ENCODE data around the gene GMPPB. TPM values are rescaled to one million over a fixed set of nuclear protein-coding genes. Genes with fewer than 3 reads are reported as not detected.
"Not testable (repeated sequence)": the region's sequence is repeated elsewhere in the genome, so short reads cannot be mapped to it uniquely, and the experiment has no call there.

Gene GMPPB
- polyA plus RNA-seq (ENCODE audit: insufficient read length in 12 of 12): 10 to 100 TPM in 7 of 12 donors, 1 to 10 TPM in 4, not detected in 1; 7.9 to 11.8 (median 10.4) TPM
- long read RNA-seq, donor 1, transcript GMPPB-202 (9 exons, 1,582 nt): major isoform, 7 of 14 reads
- long read RNA-seq, donor 1, partial matches to known transcripts: 6 of 14 reads
- long read RNA-seq, donor 1, other reads (novel, unspliced or antisense): 0 of 14 reads
- long read RNA-seq, donor 2, partial matches to known transcripts: 11 of 15 reads
- long read RNA-seq, donor 2, other reads (novel, unspliced or antisense): 0 of 15 reads
- long read RNA-seq, donor 3, partial matches to known transcripts: 0 of 1 reads
- long read RNA-seq, donor 3, other reads (novel, unspliced or antisense): 0 of 1 reads
- long read RNA-seq, donor 4: 0 reads
- long read RNA-seq, donor 5, transcript GMPPB-202 (9 exons, 1,582 nt): major isoform, 6 of 8 reads
- long read RNA-seq, donor 5, partial matches to known transcripts: 0 of 8 reads
- long read RNA-seq, donor 5, other reads (novel, unspliced or antisense): 0 of 8 reads
- long read RNA-seq, donor 6, partial matches to known transcripts: 0 of 1 reads
- long read RNA-seq, donor 6, other reads (novel, unspliced or antisense): 0 of 1 reads
- long read RNA-seq, donor 7, partial matches to known transcripts: 0 of 4 reads
- long read RNA-seq, donor 7, other reads (novel, unspliced or antisense): 0 of 4 reads
- long read RNA-seq, donor 8, partial matches to known transcripts: 0 of 4 reads
- long read RNA-seq, donor 8, other reads (novel, unspliced or antisense): 0 of 4 reads
- long read RNA-seq, donor 9, partial matches to known transcripts: 0 of 4 reads
- long read RNA-seq, donor 9, other reads (novel, unspliced or antisense): 0 of 4 reads
- long read RNA-seq, donor 10, partial matches to known transcripts: 6 of 9 reads
- long read RNA-seq, donor 10, other reads (novel, unspliced or antisense): 0 of 9 reads
- long read RNA-seq, donor 11, transcript GMPPB-202 (9 exons, 1,582 nt): major isoform, 5 of 5 reads
- long read RNA-seq, donor 11, partial matches to known transcripts: 0 of 5 reads
- long read RNA-seq, donor 11, other reads (novel, unspliced or antisense): 0 of 5 reads

- DNase-seq: peak; percentile 98
Observed at GRCh38 chr3:49723628-49724551, at the start of gene GMPPB. Gene GMPPB (minus strand): TSS chr3:49723951. CDS start chr3:49723726, 225 bp downstream.

- DNase-seq: no peak
Observed at GRCh38 chr3:49772703-49773102, 49.0 kb upstream of the GMPPB start.

DNA sequence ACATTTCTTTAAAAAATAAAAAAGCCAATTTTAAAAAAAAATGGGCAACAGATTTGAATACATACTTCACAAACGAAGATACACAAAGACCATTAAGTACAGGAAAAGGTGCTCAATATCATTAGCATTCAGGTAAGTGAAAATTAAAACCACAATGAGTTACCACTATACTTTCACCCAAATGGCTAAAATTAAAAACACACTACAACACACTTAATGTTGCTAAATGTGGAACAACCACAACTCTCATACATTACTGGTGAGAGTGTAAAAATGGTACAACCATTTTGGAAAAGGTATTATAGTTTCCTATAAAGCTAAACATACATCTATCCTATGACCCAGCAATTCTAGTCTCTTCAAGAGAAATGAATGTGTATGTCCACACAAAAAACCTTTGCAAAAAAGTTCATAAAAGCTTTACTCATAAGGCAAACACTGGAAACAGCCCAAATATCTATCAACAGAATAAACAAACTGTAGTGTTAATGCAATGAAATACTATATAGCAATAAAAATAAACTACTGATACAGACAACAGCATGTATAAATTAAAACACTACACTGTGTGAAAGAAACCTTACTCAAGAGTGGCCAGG is 47.7 kb upstream of the GMPPB start:
- DNase-seq: no peak

DNA sequence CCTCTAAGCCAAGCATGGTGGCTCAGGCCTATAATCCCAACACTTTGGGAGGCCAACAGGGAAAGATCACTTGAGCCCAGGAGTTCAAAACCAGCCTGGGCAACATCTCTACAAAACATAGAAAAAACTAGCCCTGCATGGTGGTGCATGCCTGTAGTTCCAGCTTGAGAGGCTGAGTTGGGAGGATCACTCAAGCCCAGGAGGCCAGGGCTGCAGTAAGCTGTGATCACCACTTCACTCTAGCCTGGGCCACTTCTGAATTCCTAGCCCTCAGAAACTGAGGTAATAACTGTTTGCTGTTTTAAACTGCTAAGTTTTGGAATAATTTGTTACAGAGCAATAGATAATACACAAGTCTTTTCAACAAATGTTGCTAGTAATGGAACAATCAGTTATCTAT is 46.2 kb upstream of the GMPPB start:
- no peak for DNase-seq

- no peak for DNase-seq
Observed at GRCh38 chr3:49769286-49769915, 45.6 kb upstream of the GMPPB start.

DNA sequence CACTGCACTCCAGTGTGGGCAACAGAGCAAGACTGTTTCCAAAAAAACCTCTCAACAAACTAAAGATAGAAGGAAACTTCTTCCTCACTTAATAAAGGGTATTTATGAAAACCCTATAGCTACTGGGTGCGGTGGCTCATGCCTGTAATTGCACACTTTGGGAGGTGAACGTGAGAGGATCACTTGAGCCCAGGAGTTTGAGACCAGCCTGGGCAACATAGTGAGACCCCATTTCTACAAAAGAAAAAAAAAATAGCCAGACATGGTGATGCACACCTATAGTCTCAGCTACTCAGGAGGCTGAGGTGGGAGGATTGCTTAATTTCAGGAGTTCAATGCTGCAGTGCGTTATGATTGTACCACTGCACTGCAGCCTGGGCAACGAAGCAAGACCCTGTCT is 40.2 kb upstream of the GMPPB start:
- DNase-seq: no peak

GRCh38 chr3:49761661-49762060 is 37.9 kb upstream of the GMPPB start:
- no peak for DNase-seq

GRCh38 chr3:49759226-49759625 is 35.5 kb upstream of the GMPPB start:
- no peak for DNase-seq

DNA sequence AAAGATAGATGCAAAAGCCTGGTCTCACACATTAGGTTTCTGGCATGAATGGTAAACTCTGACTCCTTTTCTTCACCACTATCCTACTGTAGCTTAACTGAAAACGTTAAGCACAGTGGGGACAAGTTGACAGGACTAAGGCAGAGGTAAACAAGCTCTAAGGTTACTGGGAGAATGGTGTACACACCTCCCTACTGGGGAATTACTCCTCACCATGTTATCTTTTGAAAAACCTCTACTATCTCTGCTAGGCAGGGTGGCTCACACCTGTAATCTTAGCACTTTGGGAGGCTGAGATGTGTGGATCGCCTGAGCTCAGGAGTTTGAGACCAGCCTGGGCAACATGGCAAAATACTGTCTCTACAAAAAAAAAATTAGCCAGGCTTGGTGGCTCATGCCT is 33.4 kb upstream of the GMPPB start:
- no peak for DNase-seq

DNA sequence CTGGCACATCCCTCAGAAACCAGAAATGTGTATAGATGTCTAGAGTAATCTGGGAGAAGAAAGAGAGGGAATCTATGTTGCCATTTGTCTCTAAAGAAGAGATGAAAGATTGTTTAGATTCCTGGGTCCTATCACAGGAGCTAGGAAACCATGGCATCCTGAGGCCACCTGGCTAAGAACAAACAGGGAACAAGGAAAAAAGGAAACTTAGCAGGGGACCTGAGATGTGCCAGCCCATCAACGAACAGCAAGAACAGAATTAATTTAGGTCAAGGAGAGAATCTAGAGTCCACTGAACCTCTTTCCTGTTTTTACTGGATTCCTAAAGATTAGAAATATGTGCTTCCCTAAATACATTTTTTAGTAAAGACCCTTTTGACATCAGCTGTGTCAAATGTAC is 32.3 kb upstream of the GMPPB start:
- DNase-seq: no peak

DNA sequence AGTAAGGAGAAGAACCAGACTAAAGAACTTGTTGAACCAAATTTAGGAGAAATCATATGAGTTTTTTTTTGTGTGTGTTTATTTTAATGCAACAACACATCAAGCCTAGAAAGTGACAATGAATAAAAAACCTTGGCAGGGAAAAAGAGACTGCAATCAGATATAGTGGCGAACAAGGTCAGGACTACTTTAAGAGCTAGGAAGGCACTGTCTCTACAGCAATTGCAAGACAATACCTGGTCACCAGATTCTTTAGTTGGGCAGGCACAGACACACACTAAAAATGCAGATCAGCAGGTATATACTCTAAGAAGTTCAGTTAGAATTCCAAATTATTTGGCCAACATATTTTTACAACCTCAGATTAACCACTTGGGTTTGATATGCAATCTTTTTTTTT is 30.8 kb upstream of the GMPPB start:
- DNase-seq: no peak

DNA sequence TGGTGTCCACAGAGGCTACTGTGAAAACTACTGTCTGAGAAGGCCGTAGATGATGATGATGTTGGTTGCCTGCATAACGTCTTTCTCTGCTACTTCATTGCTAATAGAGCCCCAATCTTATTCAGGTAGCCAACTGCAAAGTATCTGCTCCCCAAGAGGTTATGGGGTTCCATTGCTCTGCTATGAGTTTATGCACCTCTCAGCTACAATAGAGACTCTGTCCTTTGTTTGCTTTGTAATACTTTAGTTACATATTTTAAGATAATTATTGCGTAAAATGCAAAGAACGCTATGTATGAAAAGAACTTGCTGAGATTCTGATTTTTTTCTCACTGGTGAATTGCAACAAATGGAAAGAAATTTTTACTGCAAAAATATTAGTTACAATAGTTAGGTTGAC is 27.8 kb upstream of the GMPPB start:
- no peak for DNase-seq

DNA sequence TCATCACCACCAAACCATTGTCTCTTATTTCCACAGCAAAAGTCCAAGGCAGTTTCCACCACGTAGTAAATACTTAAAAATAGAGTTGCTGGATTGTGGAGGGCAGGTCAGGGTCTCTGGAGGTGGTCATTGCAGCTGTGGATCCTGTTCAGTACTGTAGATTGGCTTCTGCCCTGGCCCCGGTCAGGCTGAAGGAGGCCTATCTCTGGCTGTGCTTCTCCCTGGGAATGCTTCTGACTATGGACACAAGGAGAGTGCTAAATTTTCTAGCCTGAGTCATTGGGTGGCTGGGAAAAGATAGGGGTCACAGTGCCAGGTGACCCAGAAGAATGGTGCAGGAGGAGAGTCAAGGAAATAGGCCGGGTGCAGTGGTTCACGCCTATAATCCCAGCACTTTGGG is 26.3 kb upstream of the GMPPB start:
- no peak for DNase-seq

DNA sequence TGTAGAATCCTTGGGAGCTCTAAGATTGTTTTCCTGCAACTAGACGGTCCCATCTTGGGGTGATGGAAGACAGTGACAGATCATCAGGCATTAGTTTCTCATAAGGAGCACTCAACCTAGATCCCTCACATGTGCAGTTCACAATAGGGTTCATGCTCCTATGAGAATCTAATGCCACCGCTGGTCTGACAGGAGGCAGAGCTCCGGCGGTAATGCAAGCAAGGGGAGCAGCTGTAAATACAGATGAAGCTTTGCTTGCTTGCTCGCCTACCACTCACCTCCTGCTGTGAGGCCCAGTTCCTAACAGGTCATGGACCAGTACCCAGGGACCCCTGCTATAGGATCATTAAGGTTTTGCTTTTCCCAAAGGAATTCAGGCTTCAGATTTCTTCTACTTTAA is 25.1 kb upstream of the GMPPB start:
- DNase-seq: not testable (repeated sequence)

DNA sequence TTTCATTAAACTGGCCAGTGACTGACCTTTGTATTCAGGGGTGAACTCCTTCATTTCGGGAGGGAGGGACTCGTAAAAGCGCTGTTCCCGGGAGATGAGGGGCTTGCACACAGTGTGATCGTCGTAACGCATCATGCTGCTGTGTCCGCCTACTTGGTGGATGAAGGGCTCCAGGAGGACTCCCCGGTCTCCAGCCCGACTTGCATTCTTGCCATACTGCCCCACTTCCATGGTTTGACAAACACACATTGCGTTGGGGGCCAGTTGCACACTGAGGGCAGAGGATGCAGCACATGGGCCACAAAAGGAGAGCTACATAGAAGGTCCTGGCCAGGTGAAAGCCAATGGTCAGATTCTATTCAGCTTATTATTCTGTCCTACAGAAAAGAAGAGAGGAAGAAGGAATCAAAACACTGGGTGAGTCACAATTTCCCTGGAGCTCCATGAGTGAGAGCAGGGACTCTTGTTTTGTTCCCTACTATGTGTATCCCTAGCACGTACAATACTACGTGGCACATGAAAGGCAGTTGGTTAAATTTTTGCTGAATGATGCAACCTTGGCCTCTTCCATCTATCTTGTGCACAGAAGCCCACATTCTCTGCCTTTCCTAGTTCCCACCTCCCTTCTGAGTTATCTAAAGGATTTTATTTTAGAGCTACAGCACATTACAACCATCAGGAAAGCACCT is 24.2 kb upstream of the GMPPB start:
- DNase-seq: no peak

DNA sequence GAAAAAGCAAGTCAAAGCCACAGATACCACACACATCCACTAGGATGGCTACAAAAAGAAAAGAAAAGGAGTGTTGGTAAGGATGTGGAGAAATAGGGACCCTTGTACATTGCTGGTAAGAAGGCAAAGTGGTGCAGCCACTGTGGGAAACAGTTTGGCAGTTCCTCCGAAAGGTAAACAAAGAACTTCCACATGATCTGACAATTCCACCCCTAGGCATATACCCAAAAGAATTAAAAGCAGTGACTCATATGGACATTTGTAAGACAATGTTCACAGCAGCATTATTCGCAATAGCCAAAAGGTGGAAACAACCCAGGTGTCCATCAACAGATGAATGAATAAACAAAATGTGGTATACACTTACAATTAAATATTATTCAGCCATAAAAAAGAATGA is 22.2 kb upstream of the GMPPB start:
- DNase-seq: no peak

- no peak for DNase-seq
Observed at GRCh38 chr3:49740427-49740826, 16.7 kb upstream of the GMPPB start.

GRCh38 chr3:49738067-49738713 is 14.4 kb upstream of the GMPPB start:
- no peak for DNase-seq

DNA sequence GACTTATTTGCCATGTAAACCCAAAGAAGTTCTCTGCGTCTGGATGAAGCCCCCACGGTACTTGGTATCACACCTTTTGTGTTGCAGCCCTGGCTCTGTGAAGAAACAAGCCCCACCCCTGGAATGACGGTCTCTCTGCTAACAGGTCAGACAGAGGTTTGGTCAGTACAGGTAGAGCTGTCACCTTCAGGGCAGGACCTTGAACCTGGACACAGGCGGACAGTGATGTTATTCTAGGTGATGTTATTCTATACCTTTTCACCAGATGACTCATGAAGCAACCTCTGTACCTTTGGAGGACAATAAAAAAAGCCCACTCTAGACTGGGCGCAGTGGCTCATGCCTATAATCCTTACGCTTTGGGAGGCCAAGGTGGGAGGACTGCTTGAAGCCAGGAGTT is 11.0 kb upstream of the GMPPB start:
- no peak for DNase-seq

Data from muscle of arm (tissue), 14 donors.